H54 (cell line): Measurements from ENCODE around the gene PPIAL4G.
A peak's percentile ranks its signal among the peaks of the same experiment; 100 is the strongest.
"Not testable (repeated sequence)": the region's sequence is repeated elsewhere in the genome, so short reads cannot be mapped to it uniquely, and the experiment has no call there.

ENCODE experiments used
- DNase-seq: peaks from one replicate; pipeline ENCODE4 v3.0.0; 2011; ENCODE audit warnings: low spot score, mixed read lengths; ENCODE audit not compliant: insufficient read length
- FAIRE-seq: peaks from 3 replicates; lab custom pipeline; 2011; peaks lifted over from hg19 to GRCh38; lab: Jason Lieb, UNC
- POLR2A ChIP-seq: IDR thresholded peaks from 2 replicates; pipeline ENCODE4 v1.6.1; 2011; ENCODE audit warnings: low read depth, mild to moderate bottlenecking, low read length

The PPIAL4G gene

DNA sequence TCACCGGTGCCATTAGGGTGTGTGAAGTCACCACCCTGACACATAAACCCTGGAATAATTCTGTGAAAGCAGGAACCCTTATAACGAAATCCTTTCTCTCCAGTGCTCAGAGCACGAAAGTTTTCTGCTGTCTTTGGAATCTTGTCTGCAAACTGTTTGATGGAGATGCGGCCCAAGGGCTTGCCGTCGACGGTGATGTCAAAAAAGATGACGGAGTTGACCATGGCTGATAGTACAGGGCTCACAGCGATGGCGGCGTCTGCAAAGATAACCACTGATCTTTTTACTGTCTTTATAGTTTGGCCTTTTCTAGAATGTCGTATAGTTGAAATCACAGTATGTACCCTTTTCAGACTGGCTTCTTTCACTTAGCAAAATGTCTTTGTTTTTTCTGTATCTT, at the start of gene PPIAL4G:
TSS of gene PPIAL4G (minus strand) at position 274 of the 400 bp plus-strand sequence. CDS start at position 224, 50 bp downstream.
- not testable (repeated sequence) for DNase-seq, FAIRE-seq

GRCh38 chr1:148532158-148532557, 49.1 kb upstream of the PPIAL4G start:
- FAIRE-seq, DNase-seq: not testable (repeated sequence)

GRCh38 chr1:148529101-148529567, 46.0 kb upstream of the PPIAL4G start:
- not testable (repeated sequence) for FAIRE-seq, DNase-seq

GRCh38 chr1:148528591-148528990, 45.5 kb upstream of the PPIAL4G start:
- not testable (repeated sequence) for DNase-seq, FAIRE-seq

GRCh38 chr1:148526587-148526986, 43.5 kb upstream of the PPIAL4G start:
- not testable (repeated sequence) for DNase-seq, FAIRE-seq

GRCh38 chr1:148523205-148524144, 40.4 kb upstream of the PPIAL4G start:
- not testable (repeated sequence) for FAIRE-seq, DNase-seq

- not testable (repeated sequence) for DNase-seq, FAIRE-seq
- TF ChIP-seq POLR2A: peak; percentile 98
These were observed 39.6 kb upstream of the PPIAL4G start for GRCh38 chr1:148522561-148523204.

GRCh38 chr1:148522072-148522471, 39.0 kb upstream of the PPIAL4G start:
- not testable (repeated sequence) for FAIRE-seq, DNase-seq

DNA sequence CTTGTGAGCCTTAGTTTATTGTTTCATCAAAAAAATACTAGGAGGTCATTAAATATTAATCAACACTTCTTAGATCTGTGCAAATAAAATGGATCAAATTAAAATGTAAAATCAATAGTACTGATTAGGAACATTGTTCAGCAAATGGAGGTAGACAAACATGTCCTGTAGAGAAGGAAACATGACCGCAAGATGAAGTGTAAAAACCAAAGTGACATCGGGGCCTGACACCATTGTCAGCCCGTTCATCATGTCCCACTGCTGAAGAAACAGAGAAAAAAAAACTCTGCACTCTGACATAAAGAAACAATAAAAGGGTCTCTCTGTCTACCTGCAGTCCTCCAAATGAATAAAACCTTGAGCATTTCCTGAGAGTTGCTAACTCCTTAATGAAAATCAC, 31.2 kb upstream of the PPIAL4G start:
- not testable (repeated sequence) for FAIRE-seq, DNase-seq

DNA sequence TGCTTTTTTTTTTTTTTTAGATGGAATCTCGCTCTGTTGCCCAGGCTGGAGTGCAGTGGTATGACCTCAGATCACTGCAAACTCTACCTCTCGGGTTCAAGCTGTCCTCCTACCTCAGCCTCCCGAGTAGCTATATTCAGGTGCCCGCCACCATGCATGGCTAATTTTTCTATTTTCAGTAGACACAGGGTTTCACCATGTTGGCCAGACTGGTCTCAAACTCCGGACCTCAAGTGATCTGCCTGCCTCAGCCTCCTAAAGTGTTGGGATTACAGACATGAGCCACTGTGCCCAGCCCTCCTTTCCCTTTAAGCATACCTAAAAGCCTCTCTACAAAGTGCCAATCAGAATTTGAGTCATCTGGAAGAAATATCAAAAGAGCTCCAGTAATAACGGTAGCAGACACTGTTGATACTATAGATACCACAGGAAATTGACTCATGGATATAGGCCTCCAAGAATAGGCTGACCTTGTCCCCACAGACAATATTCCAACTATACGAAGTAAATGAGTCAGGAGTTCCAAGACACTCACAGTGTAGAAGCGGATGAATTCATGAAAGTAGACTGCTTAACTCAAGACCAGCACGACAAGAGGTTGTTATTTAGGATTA, 29.6 kb upstream of the PPIAL4G start:
- not testable (repeated sequence) for FAIRE-seq, DNase-seq

GRCh38 chr1:148493933-148494332, 10.8 kb upstream of the PPIAL4G start:
- not testable (repeated sequence) for DNase-seq, FAIRE-seq

- not testable (repeated sequence) for FAIRE-seq, DNase-seq
These were observed 2.0 kb downstream of the PPIAL4G start for GRCh38 chr1:148481134-148481533.

DNA sequence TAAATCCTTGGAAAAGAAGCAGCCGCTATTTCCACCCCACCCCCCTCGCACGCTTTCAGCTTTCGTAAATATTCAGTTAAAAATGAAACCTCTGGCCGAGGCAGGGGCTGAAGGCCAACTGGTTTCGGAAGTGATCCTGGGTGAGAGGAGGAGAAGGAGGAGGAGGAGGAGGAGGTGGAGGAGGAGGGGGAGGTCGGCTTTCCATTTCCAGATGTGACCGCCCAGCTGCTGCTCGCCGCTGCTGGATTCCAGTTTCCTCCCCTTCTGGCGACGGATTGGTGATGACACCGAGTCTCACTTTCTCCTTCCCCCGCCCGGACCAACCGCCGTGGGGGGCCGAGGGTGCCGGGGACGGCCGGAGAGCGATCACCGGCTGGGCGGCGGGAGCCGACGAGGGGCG, 23.4 kb downstream of the PPIAL4G start:
- FAIRE-seq, DNase-seq: not testable (repeated sequence)

- not testable (repeated sequence) for FAIRE-seq, DNase-seq
These were observed 24.1 kb downstream of the PPIAL4G start for GRCh38 chr1:148458901-148459581.

DNA sequence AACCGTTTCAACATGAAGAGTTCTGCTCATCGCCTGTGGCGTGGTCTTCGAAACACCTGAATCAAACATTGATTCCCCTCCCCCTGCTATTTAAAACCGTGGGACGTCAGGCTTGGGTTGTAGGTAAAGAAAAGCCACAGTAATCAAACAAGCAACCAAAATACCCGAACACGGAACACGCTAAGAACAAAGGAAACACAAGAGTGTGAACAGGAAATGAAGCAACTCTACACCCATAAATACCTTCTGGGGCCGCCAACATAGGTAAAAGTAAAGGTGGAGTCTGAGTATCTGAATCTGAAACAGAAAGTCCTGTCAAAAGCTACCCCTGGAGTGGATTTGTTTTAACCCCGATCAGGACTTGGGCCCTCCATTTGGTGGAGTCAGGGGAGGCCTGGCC, 24.7 kb downstream of the PPIAL4G start:
- FAIRE-seq, DNase-seq: not testable (repeated sequence)

- peak; percentile 57 for FAIRE-seq
- DNase-seq: not testable (repeated sequence)
These were observed 30.3 kb downstream of the PPIAL4G start for GRCh38 chr1:148452845-148453244.

DNA sequence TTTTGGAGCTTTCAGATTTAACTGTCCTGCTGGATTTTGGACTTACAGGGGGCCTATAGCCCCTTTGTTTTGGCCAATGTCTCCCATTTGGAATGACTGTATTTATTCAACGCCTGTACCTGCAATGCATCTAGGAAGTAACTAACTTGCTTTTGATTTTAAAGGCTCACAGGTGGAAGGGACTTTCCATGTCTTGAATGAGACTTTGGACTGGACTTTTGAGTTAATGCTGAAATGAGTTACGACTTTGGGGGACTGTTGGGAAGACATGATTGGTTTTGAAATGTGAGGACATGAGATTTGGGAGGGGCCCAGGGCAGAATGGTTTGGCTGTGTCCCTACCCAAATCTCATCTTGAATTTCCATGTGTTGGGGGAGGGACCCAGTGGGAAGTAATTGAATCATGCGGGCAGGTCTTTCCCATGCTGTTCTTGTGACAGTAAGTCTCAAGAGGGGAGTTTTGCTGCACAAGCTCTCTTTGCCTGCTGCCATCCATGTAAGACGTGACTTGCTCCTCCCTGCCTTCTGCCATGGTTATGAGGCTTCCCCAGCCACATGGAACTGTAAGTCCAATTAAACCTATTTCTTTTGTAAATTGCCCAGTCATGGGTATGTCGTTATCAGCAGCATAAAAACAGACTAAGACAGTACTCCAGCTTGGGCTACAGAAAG, 43.3 kb downstream of the PPIAL4G start:
- FAIRE-seq, DNase-seq: not testable (repeated sequence)
